Mesenteric fat pad (tissue), 1 donor: Measurements from ENCODE around the gene ATP1B3. TPM values are rescaled to one million over a fixed set of nuclear protein-coding genes. Genes with fewer than 3 reads are reported as not detected.
"Not testable (repeated sequence)": the region's sequence is repeated elsewhere in the genome, so short reads cannot be mapped to it uniquely, and the experiment has no call there.

Source experiments
- DNase-seq: peaks from one replicate; pipeline ENCODE4 v3.0.0-alpha.2; 2020; ENCODE audit warnings: low spot score
- long read RNA-seq: library from polyadenylated mRNA; unstranded; transcript quantifications from one replicate; pipeline ENCODE4 v2.0.0, GENCODE V29; 2020
- total RNA-seq: library from RNA; stranded (reverse); fragmentation: NEBNext Ultra II Directional; extraction: Animal tissue kit (Norgen Biotek cat#: 25700); gene quantifications from one replicate; pipeline ENCODE4 v1.2.1, GENCODE V29; 2021
- donor health status: DM: yes; HTN: yes; CAD: no.

ATP1B3 gene
- 354 TPM for total RNA-seq
- long read RNA-seq, transcript ATP1B3-201 (7 exons, 1,811 nt): major isoform, 1,005 of 1,162 reads
- long read RNA-seq, partial matches to known transcripts: 33 of 1,162 reads
- long read RNA-seq, other reads (novel, unspliced or antisense): 120 of 1,162 reads

GRCh38 chr3:141876381-141876890 is at the start of gene ATP1B3:
ATP1B3 (plus strand) TSS chr3:141876643; CDS start chr3:141876802, 159 bp downstream.
- peak; percentile 96 for DNase-seq

- DNase-seq: no peak
Measured at GRCh38 chr3:141828487-141828886, 48.0 kb upstream of the ATP1B3 start.

GRCh38 chr3:141828890-141829289 is 47.6 kb upstream of the ATP1B3 start:
- no peak for DNase-seq

- no peak for DNase-seq
Measured at GRCh38 chr3:141830508-141830907, 45.9 kb upstream of the ATP1B3 start.

GRCh38 chr3:141834292-141834691 is 42.2 kb upstream of the ATP1B3 start:
- no peak for DNase-seq

- no peak for DNase-seq
Measured at GRCh38 chr3:141835557-141836229, 40.8 kb upstream of the ATP1B3 start.

- DNase-seq: no peak
Measured at GRCh38 chr3:141839389-141839788, 37.1 kb upstream of the ATP1B3 start.

- DNase-seq: no peak
Measured at GRCh38 chr3:141840737-141841544, 35.5 kb upstream of the ATP1B3 start.

GRCh38 chr3:141844108-141844507 is 32.3 kb upstream of the ATP1B3 start:
- no peak for DNase-seq

- DNase-seq: no peak
Measured at GRCh38 chr3:141844812-141845211, 31.6 kb upstream of the ATP1B3 start.

- DNase-seq: no peak
Measured at GRCh38 chr3:141845407-141846049, 30.9 kb upstream of the ATP1B3 start.

- no peak for DNase-seq
Measured at GRCh38 chr3:141846050-141846433, 30.4 kb upstream of the ATP1B3 start.

GRCh38 chr3:141848159-141848748 is 28.2 kb upstream of the ATP1B3 start:
- DNase-seq: not testable (repeated sequence)

- no peak for DNase-seq
Measured at GRCh38 chr3:141849056-141849815, 27.2 kb upstream of the ATP1B3 start.

- no peak for DNase-seq
Measured at GRCh38 chr3:141851411-141851810, 25.0 kb upstream of the ATP1B3 start.

- DNase-seq: no peak
Measured at GRCh38 chr3:141853081-141853601, 23.3 kb upstream of the ATP1B3 start.

- no peak for DNase-seq
Measured at GRCh38 chr3:141853629-141854168, 22.7 kb upstream of the ATP1B3 start.

- DNase-seq: no peak
Measured at GRCh38 chr3:141854599-141854998, 21.8 kb upstream of the ATP1B3 start.

GRCh38 chr3:141858312-141858711 is 18.1 kb upstream of the ATP1B3 start:
- no peak for DNase-seq

- DNase-seq: no peak
Measured at GRCh38 chr3:141859651-141860050, 16.8 kb upstream of the ATP1B3 start.
